ENCODE data around the gene KCNQ5. TPM values are rescaled to one million over a fixed set of nuclear protein-coding genes. Genes with fewer than 3 reads are reported as not detected.

KCNQ5 gene
- total RNA-seq, 1 experiment from 2014 or later = 17.8 TPM

DNA sequence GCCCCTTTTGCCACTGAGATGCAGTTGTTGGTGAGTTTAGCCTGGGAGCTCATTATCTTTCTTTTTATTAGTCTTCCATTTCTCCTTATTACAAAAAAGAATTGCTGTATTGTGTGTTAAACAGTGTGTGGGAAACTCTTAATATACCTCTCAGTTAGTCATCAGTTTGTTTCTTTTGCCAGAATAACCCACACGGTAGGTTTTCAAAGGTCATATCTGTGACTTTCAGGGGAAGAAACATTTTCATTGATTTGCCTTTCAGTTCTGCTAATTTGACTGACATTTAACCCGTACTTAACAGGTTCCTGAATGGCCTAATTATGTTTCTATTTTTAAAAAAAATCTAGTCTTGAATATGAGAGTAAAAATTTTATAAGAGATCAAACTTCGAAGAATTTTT lies 458.1 kb downstream of the KCNQ5 start:
- intact Hi-C loops (cut with micrococcal nuclease; ENCODE audit: unreplicated experiment) = no loop called here
- CTCF ChIA-PET = no interaction called here
- no peaks in the 10 kb centered on the region for H3K27me3 ChIP-seq (replicated peaks; ENCODE audit: insufficient read depth, low read depth, low read length, poor library complexity)
- no peaks in the 10 kb centered on the region for H3K36me3 ChIP-seq (ENCODE audit: insufficient read depth, low read length, poor library complexity, severe bottlenecking)
- no peak overlapping the region for H3K4me3 ChIP-seq (ENCODE audit: low read depth, low read length, poor library complexity, severe bottlenecking)
- BruUV-seq (replicated peaks) = no TSS peak
- POLR2A ChIA-PET (ENCODE audit: low non-redundant PET) = no interaction called here
- no peaks in the 10 kb centered on the region for H3K9me3 ChIP-seq (ENCODE audit: low read depth, low read length, poor library complexity, severe bottlenecking)
- no peak for DNase-seq (ENCODE audit: low spot score)
- peaks cover 22% of the 10 kb centered on the region for H3K4me1 ChIP-seq (ENCODE audit: insufficient read depth, low read length, poor library complexity, severe bottlenecking)
- H3K27ac ChIP-seq (ENCODE audit: low read depth, low read length, poor library complexity, severe bottlenecking) = peak overlapping the region; percentile 15
- TF ChIP-seq, protein P1, sequence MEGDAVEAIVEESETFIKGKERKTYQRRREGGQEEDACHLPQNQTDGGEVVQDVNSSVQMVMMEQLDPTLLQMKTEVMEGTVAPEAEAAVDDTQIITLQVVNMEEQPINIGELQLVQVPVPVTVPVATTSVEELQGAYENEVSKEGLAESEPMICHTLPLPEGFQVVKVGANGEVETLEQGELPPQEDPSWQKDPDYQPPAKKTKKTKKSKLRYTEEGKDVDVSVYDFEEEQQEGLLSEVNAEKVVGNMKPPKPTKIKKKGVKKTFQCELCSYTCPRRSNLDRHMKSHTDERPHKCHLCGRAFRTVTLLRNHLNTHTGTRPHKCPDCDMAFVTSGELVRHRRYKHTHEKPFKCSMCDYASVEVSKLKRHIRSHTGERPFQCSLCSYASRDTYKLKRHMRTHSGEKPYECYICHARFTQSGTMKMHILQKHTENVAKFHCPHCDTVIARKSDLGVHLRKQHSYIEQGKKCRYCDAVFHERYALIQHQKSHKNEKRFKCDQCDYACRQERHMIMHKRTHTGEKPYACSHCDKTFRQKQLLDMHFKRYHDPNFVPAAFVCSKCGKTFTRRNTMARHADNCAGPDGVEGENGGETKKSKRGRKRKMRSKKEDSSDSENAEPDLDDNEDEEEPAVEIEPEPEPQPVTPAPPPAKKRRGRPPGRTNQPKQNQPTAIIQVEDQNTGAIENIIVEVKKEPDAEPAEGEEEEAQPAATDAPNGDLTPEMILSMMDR (conservative IDR thresholded peaks at IDR 0.05; ENCODE audit: low read depth, low read length) = no peak
- no peak for TF ChIP-seq EZH2 (IDR thresholded peaks at IDR 0.05; ENCODE audit: borderline replicate concordance, low read depth, low read length, poor library complexity, severe bottlenecking)

DNA sequence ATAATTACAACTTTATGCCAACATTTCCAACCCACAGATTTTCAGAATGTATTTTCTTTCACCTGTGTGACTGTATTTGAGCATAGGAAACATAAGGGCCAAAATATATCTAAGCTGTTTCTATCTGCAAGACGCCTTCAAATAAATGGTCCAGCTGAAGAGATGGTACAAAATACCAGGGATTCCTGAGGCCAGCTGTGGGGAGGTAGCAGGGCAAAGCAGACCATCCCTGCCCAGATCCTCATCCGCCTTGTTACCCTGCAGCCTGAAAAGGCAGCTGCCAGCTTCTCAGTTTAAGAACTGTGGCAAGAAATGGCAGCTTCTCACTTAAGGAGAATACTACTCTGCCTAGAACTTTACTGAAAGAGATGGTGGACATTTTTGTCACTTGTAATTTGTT lies 460.1 kb downstream of the KCNQ5 start:
- Histone ChIP-seq H3K9me3 (ENCODE audit: low read depth, low read length, poor library complexity, severe bottlenecking) (no peaks in the 10 kb centered on the region), H3K27me3 (replicated peaks; ENCODE audit: insufficient read depth, low read depth, low read length, poor library complexity) (no peaks in the 10 kb centered on the region), H3K27ac (ENCODE audit: low read depth, low read length, poor library complexity, severe bottlenecking) (no peak overlapping the region), H3K4me3 (ENCODE audit: low read depth, low read length, poor library complexity, severe bottlenecking) (no peak overlapping the region), H3K36me3 (ENCODE audit: insufficient read depth, low read length, poor library complexity, severe bottlenecking) (no peaks in the 10 kb centered on the region), H3K4me1 (ENCODE audit: insufficient read depth, low read length, poor library complexity, severe bottlenecking) (peaks cover 12% of the 10 kb centered on the region)
- ChIA-PET CTCF (no interaction called here), POLR2A (ENCODE audit: low non-redundant PET) (no interaction called here)
- DNase-seq (ENCODE audit: low spot score) = no peak
- TF ChIP-seq, protein P1 (conservative IDR thresholded peaks at IDR 0.05; ENCODE audit: low read depth, low read length) = no peak
- no peak for TF ChIP-seq EZH2 (IDR thresholded peaks at IDR 0.05; ENCODE audit: borderline replicate concordance, low read depth, low read length, poor library complexity, severe bottlenecking)
- intact Hi-C loops (cut with micrococcal nuclease; ENCODE audit: unreplicated experiment) = no loop called here
- BruUV-seq (replicated peaks) = no TSS peak

DNA sequence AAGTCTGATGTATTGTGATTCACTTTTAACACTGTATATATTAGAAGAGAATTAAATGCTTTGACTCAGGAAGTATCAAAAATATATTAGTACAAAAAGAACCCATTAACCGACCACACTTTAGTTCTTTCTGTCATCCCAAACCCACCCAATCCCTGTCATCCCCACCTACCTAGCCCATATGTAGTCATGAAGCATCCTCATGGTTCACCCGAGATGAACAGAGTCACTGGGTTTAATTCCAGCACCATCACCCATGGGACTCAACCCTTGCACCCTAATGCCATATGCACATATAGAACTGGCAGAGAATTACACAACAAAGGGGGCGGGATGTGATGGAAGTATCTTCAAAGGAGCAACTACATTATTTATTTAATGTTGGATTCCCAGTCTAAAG lies 462.0 kb downstream of the KCNQ5 start:
- Histone ChIP-seq H3K27ac (ENCODE audit: low read depth, low read length, poor library complexity, severe bottlenecking) (no peak overlapping the region), H3K27me3 (replicated peaks; ENCODE audit: insufficient read depth, low read depth, low read length, poor library complexity) (no peaks in the 10 kb centered on the region), H3K4me3 (ENCODE audit: low read depth, low read length, poor library complexity, severe bottlenecking) (no peak overlapping the region), H3K4me1 (ENCODE audit: insufficient read depth, low read length, poor library complexity, severe bottlenecking) (peaks cover 6% of the 10 kb centered on the region), H3K36me3 (ENCODE audit: insufficient read depth, low read length, poor library complexity, severe bottlenecking) (no peaks in the 10 kb centered on the region), H3K9me3 (ENCODE audit: low read depth, low read length, poor library complexity, severe bottlenecking) (no peaks in the 10 kb centered on the region)
- no peak for DNase-seq (ENCODE audit: low spot score)
- POLR2A ChIA-PET (ENCODE audit: low non-redundant PET) = no interaction called here
- no TSS peak for BruUV-seq (replicated peaks)
- intact Hi-C loops (cut with micrococcal nuclease; ENCODE audit: unreplicated experiment) = no loop called here
- CTCF ChIA-PET = no interaction called here
- TF ChIP-seq, protein P1 (conservative IDR thresholded peaks at IDR 0.05; ENCODE audit: low read depth, low read length) = no peak
- no peak for TF ChIP-seq EZH2 (IDR thresholded peaks at IDR 0.05; ENCODE audit: borderline replicate concordance, low read depth, low read length, poor library complexity, severe bottlenecking)
